ENCODE measurements around the gene ISG15. TPM values are rescaled to one million over a fixed set of nuclear protein-coding genes. Genes with fewer than 3 reads are reported as not detected.

ISG15 gene
- total and polyA plus RNA-seq, 9 of the 15 experiments (the other 6 are each of a cell fraction or from before 2014, with no cell fraction given), result 0.40 to 58.3 (median 12.2) TPM

DNA sequence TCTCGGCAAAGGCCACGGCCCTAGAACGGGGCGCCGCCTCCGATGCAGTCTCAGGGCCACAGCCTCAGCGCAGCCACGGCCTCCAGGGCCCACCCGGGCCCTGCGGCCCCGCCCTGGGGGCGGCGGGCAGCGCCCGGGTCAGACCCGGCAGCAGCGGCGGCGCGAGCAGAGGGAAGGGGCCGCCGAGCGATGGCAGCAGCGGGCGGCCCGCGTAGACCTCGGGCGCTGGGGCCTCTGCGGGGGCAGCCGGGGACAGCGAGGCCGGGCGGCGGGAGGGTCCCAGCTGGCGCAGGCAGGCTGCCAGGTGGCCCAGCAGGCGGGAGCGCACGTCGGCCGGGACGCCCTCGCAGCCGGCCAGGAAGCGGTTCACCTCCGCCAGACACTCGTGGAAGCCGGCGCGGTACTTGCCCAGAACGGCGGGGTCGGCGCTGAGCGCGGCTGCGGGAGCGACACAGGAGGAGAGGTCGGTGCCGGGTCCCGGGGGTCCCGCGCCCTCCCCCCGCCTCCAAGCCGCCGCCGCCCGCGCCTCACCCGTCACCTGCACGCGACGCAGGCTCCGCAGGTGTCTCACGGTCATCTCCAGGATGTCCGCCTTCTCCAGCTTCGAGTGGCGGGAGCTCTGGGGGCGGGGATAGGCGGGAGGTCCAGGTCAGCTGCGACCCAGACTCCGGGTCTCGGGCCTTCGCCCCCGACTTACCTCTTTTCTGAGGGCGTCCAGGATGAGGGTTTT, 14.1 kb upstream of the ISG15 start (continued):
- peak; percentile 24 for TF ChIP-seq TAF1 (IDR thresholded peaks at IDR 0.05; ENCODE audit: control insufficient read depth, extremely low read depth, insufficient read depth, low read length, severe bottlenecking)
- TF ChIP-seq SAP30 (IDR thresholded peaks at IDR 0.05; ENCODE audit: borderline replicate concordance, insufficient read depth, low read depth, low read length, poor library complexity, severe bottlenecking), result peak; percentile 56
- TF ChIP-seq, protein P1, sequence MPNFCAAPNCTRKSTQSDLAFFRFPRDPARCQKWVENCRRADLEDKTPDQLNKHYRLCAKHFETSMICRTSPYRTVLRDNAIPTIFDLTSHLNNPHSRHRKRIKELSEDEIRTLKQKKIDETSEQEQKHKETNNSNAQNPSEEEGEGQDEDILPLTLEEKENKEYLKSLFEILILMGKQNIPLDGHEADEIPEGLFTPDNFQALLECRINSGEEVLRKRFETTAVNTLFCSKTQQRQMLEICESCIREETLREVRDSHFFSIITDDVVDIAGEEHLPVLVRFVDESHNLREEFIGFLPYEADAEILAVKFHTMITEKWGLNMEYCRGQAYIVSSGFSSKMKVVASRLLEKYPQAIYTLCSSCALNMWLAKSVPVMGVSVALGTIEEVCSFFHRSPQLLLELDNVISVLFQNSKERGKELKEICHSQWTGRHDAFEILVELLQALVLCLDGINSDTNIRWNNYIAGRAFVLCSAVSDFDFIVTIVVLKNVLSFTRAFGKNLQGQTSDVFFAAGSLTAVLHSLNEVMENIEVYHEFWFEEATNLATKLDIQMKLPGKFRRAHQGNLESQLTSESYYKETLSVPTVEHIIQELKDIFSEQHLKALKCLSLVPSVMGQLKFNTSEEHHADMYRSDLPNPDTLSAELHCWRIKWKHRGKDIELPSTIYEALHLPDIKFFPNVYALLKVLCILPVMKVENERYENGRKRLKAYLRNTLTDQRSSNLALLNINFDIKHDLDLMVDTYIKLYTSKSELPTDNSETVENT (CRISPR knock-in tag; IDR thresholded peaks at IDR 0.05), result 0 out of 2 replicates have a peak, but pooled peaks have one; percentile 25
- TF ChIP-seq SIN3B (IDR thresholded peaks at IDR 0.05; ENCODE audit: low read depth), result peak; percentile 60
- TF ChIP-seq, protein P2, sequence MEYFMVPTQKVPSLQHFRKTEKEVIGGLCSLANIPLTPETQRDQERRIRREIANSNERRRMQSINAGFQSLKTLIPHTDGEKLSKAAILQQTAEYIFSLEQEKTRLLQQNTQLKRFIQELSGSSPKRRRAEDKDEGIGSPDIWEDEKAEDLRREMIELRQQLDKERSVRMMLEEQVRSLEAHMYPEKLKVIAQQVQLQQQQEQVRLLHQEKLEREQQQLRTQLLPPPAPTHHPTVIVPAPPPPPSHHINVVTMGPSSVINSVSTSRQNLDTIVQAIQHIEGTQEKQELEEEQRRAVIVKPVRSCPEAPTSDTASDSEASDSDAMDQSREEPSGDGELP (CRISPR knock-in tag; IDR thresholded peaks at IDR 0.05; ENCODE audit: borderline replicate concordance), result peak; percentile 59; the same call in 1 of the 2 replicates
- peak; percentile 15 to 23; a peak in 1 of 4 replicates for TF ChIP-seq NRF1 (conservative IDR thresholded peaks at IDR 0.05 in 1 of 2, IDR thresholded peaks at IDR 0.05 in 1 of 2)
- TF ChIP-seq MAZ (CRISPR knock-in tag; conservative IDR thresholded peaks at IDR 0.05 in 1 of 2, IDR thresholded peaks at IDR 0.05 in 1 of 2), result peak; percentile 12 to 45; a peak in 2 of 4 replicates
- TF ChIP-seq, protein P3, sequence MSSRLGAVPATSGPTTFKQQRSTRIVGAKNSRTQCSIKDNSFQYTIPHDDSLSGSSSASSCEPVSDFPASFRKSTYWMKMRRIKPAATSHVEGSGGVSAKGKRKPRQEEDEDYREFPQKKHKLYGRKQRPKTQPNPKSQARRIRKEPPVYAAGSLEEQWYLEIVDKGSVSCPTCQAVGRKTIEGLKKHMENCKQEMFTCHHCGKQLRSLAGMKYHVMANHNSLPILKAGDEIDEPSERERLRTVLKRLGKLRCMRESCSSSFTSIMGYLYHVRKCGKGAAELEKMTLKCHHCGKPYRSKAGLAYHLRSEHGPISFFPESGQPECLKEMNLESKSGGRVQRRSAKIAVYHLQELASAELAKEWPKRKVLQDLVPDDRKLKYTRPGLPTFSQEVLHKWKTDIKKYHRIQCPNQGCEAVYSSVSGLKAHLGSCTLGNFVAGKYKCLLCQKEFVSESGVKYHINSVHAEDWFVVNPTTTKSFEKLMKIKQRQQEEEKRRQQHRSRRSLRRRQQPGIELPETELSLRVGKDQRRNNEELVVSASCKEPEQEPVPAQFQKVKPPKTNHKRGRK (tag; IDR thresholded peaks at IDR 0.05), result no peak
- no peak for TF ChIP-seq NR4A1 (CRISPR knock-in tag; IDR thresholded peaks at IDR 0.05)
- 0 out of 2 replicates have a peak, but pooled peaks have one; percentile 32 for TF ChIP-seq NR4A1 (tag; IDR thresholded peaks at IDR 0.05)
- peak; percentile 18 for TF ChIP-seq CHD1 (IDR thresholded peaks at IDR 0.05; ENCODE audit: low read length)
- 0 out of 2 replicates have a peak, but pooled peaks have one; percentile 39 for TF ChIP-seq PHB (CRISPR knock-in tag; IDR thresholded peaks at IDR 0.05)
